NCI-H2081 treated with DMSO at 0.1 percent for 48 hours (cell line): Measurements from ENCODE around the gene ELF3.
"Not testable (repeated sequence)": the region's sequence is repeated elsewhere in the genome, so short reads cannot be mapped to it uniquely, and the experiment has no call there.

Source experiments
- DNase-seq: peaks from one replicate; lab custom pipeline; 2025; lab: John Stamatoyannopoulos, UW

Gene ELF3

GRCh38 chr1:202007805-202008489 lies 2.4 kb upstream of the ELF3 start:
- DNase-seq, result no peak

DNA sequence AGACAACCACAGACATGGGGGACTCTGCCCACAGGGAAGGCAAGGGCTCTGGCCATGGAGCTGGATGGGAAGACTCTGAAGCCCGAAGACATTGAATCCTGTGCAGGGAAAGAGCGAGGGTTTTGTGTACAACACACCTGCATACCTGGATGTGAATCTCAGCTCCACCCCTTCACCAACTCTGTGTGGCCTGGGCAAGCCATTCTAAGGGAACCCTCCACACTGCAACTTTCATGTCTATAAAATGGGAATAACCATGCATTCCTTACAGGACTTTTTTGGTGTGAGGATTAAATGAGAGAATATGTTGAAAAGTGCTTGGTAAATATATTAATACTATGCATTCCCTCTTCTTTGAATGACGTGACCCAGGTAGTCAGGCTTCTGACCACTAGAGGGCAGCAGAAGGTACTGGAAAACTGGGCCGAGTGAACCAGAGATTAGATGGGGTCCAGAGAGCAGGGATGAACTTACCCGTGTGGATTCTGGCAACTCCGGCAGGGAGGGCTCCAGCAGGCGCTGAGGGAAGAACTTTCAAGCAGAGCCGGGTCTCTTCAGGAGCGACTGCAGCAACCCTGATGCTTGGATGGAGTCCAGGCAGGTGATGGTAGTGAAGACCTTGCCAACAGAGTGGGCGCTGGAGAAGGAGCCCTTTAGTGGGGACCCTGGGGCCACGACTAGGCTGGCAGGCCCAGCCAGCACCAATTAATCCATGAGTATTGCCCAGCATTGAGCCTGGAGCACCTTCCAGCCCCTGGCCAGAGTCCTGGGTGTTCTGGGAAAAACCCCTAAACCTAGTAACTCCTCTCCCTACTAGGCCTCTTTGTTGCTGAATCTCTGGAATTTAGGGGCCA lies 834 bp upstream of the ELF3 start:
- peak; percentile 56 for DNase-seq

GRCh38 chr1:202011994-202012393 lies 1.6 kb downstream of the ELF3 start:
- DNase-seq, result no peak

DNA sequence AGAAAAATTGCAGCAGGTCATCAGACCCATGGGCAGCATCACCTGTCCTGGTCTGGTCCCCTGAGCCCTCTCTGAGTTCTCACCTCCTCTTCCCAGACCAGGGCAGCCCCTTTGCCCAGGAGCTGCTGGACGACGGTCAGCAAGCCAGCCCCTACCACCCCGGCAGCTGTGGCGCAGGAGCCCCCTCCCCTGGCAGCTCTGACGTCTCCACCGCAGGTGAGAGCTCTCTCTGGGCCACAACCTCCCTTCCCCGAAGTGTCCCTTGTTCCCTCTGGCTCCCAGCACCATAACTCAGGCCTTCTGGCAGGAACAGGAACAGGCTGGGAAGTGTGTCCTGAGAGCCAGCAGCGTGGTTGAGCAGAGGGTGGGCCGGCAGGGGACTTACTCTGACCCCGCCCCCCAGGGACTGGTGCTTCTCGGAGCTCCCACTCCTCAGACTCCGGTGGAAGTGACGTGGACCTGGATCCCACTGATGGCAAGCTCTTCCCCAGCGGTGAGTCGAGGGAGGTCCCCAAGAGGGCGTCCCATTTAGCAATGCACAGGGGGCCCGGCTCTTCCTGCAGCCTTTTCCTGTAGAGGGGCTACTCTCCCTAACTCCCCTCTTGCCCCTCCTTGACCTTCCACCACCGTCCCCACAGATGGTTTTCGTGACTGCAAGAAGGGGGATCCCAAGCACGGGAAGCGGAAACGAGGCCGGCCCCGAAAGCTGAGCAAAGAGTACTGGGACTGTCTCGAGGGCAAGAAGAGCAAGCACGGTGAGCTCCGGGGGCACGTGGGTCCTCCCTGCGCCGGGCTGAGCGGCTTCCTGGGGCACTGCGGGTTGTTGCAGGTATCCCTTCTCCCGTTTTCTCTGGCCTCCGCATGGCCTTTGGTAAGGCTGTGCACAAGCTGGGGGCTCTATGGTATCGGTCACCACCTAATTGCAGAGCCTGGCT lies 2.4 kb downstream of the ELF3 start:
- no peak for DNase-seq

DNA sequence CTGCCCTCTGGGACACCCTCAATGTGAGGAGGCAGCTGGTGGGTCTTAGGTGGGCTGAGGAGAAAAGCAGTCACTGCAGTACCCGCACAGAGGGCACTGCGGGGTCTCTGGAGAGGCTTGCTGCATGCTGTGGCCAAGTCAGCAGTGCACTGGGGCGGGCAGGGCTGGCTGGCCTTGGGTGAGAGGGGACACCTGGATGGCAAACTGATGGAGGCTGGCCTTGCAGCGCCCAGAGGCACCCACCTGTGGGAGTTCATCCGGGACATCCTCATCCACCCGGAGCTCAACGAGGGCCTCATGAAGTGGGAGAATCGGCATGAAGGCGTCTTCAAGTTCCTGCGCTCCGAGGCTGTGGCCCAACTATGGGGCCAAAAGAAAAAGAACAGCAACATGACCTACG lies 3.2 kb downstream of the ELF3 start:
- DNase-seq, result no peak

DNA sequence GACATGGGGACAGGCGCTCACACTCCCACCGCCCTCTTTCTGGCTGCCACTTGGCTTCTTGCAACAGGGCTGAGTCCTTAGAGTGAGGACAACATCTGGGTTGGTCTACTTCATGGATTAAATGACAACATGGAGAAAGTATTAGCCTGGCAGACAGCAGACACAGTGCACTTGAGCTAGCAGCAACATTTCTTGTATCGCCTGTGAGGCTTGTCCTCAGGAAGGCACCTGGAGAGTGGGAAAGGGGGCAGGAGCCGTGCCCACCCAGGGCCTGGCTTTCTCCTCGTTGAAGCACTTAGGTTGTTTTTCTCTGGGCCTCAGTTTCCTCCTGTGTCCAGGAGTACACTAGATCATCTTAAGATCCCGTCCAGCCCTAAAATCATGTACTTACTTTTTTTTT lies 3.7 kb downstream of the ELF3 start:
- DNase-seq, result no peak

- DNase-seq, result no peak
Measured at GRCh38 chr1:202014915-202015661, 4.7 kb downstream of the ELF3 start.

DNA sequence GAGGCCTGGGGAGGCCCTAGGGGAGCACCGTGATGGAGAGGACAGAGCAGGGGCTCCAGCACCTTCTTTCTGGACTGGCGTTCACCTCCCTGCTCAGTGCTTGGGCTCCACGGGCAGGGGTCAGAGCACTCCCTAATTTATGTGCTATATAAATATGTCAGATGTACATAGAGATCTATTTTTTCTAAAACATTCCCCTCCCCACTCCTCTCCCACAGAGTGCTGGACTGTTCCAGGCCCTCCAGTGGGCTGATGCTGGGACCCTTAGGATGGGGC lies 5.2 kb downstream of the ELF3 start:
- no peak for DNase-seq

- no peak for DNase-seq
Measured at GRCh38 chr1:202016022-202016810, 5.8 kb downstream of the ELF3 start.

GRCh38 chr1:202016811-202017748 lies 6.7 kb downstream of the ELF3 start:
- no peak for DNase-seq

- no peak for DNase-seq
Measured at GRCh38 chr1:202017749-202018467, 7.5 kb downstream of the ELF3 start.

- no peak for DNase-seq
Measured at GRCh38 chr1:202018468-202019234, 8.3 kb downstream of the ELF3 start.

- not testable (repeated sequence) for DNase-seq
Measured at GRCh38 chr1:202019235-202019558, 8.8 kb downstream of the ELF3 start.

DNA sequence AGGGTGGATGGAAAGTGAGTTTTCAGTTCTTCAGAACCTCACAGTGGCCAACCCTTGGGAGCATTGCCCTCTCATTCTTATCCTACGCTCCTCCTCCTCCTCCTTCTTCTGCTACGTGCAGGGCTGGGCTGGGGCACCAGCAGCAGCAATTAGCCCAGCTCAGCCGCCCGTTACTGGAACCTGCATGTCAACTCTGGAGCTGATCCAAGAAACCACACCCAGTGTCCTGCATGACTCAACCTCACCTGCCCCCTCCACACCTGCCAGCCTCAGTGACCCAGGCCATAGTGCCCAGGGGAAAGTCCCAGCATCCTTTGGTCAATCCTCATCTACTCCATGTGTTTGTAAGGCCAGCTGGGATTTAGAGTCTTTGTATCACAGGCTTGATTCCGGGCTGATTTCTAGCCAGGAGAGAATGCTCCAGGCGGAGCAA lies 12.6 kb downstream of the ELF3 start:
- DNase-seq, result no peak

- no peak for DNase-seq
Measured at GRCh38 chr1:202029171-202029665, 18.8 kb downstream of the ELF3 start.

GRCh38 chr1:202029727-202030126 lies 19.3 kb downstream of the ELF3 start:
- DNase-seq, result no peak

GRCh38 chr1:202031796-202032195 lies 21.4 kb downstream of the ELF3 start:
- no peak for DNase-seq

GRCh38 chr1:202034149-202034682 lies 23.8 kb downstream of the ELF3 start:
- DNase-seq, result no peak
